ENCODE data around the gene OSBP. TPM values are rescaled to one million over a fixed set of nuclear protein-coding genes. Genes with fewer than 3 reads are reported as not detected.

OSBP gene
- total RNA-seq, 1 donor from 2014 or later: 73.1 TPM

GRCh38 chr11:59602432-59602831 is 13.1 kb downstream of the OSBP start:
- DNase-seq (ENCODE audit: low spot score): no peak

- no peak for DNase-seq (ENCODE audit: low spot score)
Measured at GRCh38 chr11:59601788-59602187, 13.8 kb downstream of the OSBP start.

- DNase-seq (ENCODE audit: low spot score): no peak
Measured at GRCh38 chr11:59600636-59601035, 14.9 kb downstream of the OSBP start.

GRCh38 chr11:59600234-59600633 is 15.3 kb downstream of the OSBP start:
- no peak for DNase-seq (ENCODE audit: low spot score)

GRCh38 chr11:59598961-59599360 is 16.6 kb downstream of the OSBP start:
- no peak for DNase-seq (ENCODE audit: low spot score)

GRCh38 chr11:59584294-59584693 is 31.3 kb downstream of the OSBP start:
- DNase-seq (ENCODE audit: low spot score): no peak

GRCh38 chr11:59582006-59582405 is 33.6 kb downstream of the OSBP start:
- no peak for DNase-seq (ENCODE audit: low spot score)

- DNase-seq (ENCODE audit: low spot score): no peak
Measured at GRCh38 chr11:59578369-59578768, 37.2 kb downstream of the OSBP start.

GRCh38 chr11:59575505-59575904 is 40.1 kb downstream of the OSBP start:
- DNase-seq (ENCODE audit: low spot score): no peak

GRCh38 chr11:59574932-59575502 is 40.6 kb downstream of the OSBP start:
- DNase-seq (ENCODE audit: low spot score): no peak

GRCh38 chr11:59574467-59574866 is 41.1 kb downstream of the OSBP start:
- no peak for DNase-seq (ENCODE audit: low spot score)

- DNase-seq (ENCODE audit: low spot score): no peak
Measured at GRCh38 chr11:59573216-59573615, 42.4 kb downstream of the OSBP start.

- DNase-seq (ENCODE audit: low spot score): no peak
Measured at GRCh38 chr11:59572091-59572490, 43.5 kb downstream of the OSBP start.

- DNase-seq (ENCODE audit: low spot score): no peak
Measured at GRCh38 chr11:59562292-59562691, 53.3 kb downstream of the OSBP start.

- DNase-seq (ENCODE audit: low spot score): peak; percentile 89
Measured at GRCh38 chr11:59560702-59561473, 54.7 kb downstream of the OSBP start.

- DNase-seq (ENCODE audit: low spot score): peak; percentile 86
Measured at GRCh38 chr11:59560290-59560701, 55.3 kb downstream of the OSBP start.

GRCh38 chr11:59559886-59560285 is 55.7 kb downstream of the OSBP start:
- no peak for DNase-seq (ENCODE audit: low spot score)

- no peak for DNase-seq (ENCODE audit: low spot score)
Measured at GRCh38 chr11:59558270-59558643, 57.3 kb downstream of the OSBP start.

- no peak for DNase-seq (ENCODE audit: low spot score)
Measured at GRCh38 chr11:59556917-59557348, 58.6 kb downstream of the OSBP start.

GRCh38 chr11:59556115-59556916 is 59.3 kb downstream of the OSBP start:
- peak; percentile 55 for DNase-seq (ENCODE audit: low spot score)

- no peak for DNase-seq (ENCODE audit: low spot score)
Measured at GRCh38 chr11:59555601-59556114, 59.9 kb downstream of the OSBP start.

GRCh38 chr11:59553323-59553722 is 62.3 kb downstream of the OSBP start:
- no peak for DNase-seq (ENCODE audit: low spot score)

- no peak for DNase-seq (ENCODE audit: low spot score)
Measured at GRCh38 chr11:59552844-59553243, 62.7 kb downstream of the OSBP start.
